Stimulated activated CD4-positive, alpha-beta T cell treated with anti-CD3 and anti-CD28 coated beads, Interleukin-15, amount 100 ng/mL, for 24 hours (primary cell): ENCODE measurements around the gene VILL.

Source experiments
- DNase-seq: peaks from one replicate; pipeline ENCODE4 v3.0.0-alpha.2; 2020

The VILL gene

GRCh38 chr3:37990527-37990926 lies at the start of gene VILL:
TSS of gene VILL (plus strand) at chr3:37990786. CDS start at chr3:37993673, 2,887 bp downstream.
- no peak for DNase-seq

GRCh38 chr3:37941608-37942508 lies 48.7 kb upstream of the VILL start:
- DNase-seq = no peak

- no peak for DNase-seq
Observed at GRCh38 chr3:37942646-37943045, 47.9 kb upstream of the VILL start.

- DNase-seq = no peak
Observed at GRCh38 chr3:37943126-37943525, 47.5 kb upstream of the VILL start.

GRCh38 chr3:37943631-37944314 lies 46.8 kb upstream of the VILL start:
- DNase-seq = no peak

GRCh38 chr3:37944391-37944842 lies 46.2 kb upstream of the VILL start:
- DNase-seq = no peak

- no peak for DNase-seq
Observed at GRCh38 chr3:37945156-37945806, 45.3 kb upstream of the VILL start.

- DNase-seq = no peak
Observed at GRCh38 chr3:37945807-37946530, 44.6 kb upstream of the VILL start.

GRCh38 chr3:37946531-37946889 lies 44.1 kb upstream of the VILL start:
- DNase-seq = no peak

GRCh38 chr3:37949866-37950265 lies 40.7 kb upstream of the VILL start:
- no peak for DNase-seq

- no peak for DNase-seq
Observed at GRCh38 chr3:37952564-37952963, 38.0 kb upstream of the VILL start.

- no peak for DNase-seq
Observed at GRCh38 chr3:37953226-37953625, 37.4 kb upstream of the VILL start.

GRCh38 chr3:37953707-37954394 lies 36.7 kb upstream of the VILL start:
- DNase-seq = no peak

GRCh38 chr3:37954881-37955280 lies 35.7 kb upstream of the VILL start:
- DNase-seq = no peak

- no peak for DNase-seq
Observed at GRCh38 chr3:37955918-37956707, 34.5 kb upstream of the VILL start.

- no peak for DNase-seq
Observed at GRCh38 chr3:37956723-37957538, 33.7 kb upstream of the VILL start.

- DNase-seq = no peak
Observed at GRCh38 chr3:37957539-37957936, 33.0 kb upstream of the VILL start.

GRCh38 chr3:37961622-37962431 lies 28.8 kb upstream of the VILL start:
- DNase-seq = no peak

- no peak for DNase-seq
Observed at GRCh38 chr3:37963016-37963415, 27.6 kb upstream of the VILL start.

- no peak for DNase-seq
Observed at GRCh38 chr3:37963635-37964034, 27.0 kb upstream of the VILL start.
